GM10266 (cell line): ENCODE data around the gene USP6NL.

Source experiments
- DNase-seq: peaks from one replicate; pipeline ENCODE4 v3.0.0; 2012; ENCODE audit errors: extremely low spot score
- TF ChIP-seq, protein P1 (sequence below): IDR thresholded peaks from 2 replicates; pipeline ENCODE4 v1.5.1; 2012; ENCODE audit warnings: mild to moderate bottlenecking, low read depth; ENCODE audit not compliant: control insufficient read depth, insufficient read depth; ENCODE audit errors: missing control alignments

The USP6NL gene

DNA sequence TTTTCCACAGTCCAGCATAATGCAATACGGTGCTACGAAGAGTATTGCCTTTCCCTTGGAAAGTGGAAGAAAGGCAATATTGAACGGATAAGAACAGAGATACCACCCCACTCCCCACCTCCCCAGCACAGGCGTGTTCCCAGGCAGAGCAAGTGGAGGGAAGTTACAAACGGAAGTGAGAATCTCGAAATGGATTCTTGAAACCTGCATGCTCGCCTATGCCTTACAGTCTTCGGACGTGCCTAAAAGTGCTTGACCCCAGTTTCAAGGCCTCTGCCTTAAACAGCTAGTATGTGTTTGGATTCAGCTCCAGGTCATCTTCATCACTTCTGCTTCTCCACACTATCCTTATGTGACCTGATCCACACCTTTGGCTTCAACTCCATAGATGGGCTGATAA is 35.0 kb upstream of the USP6NL start:
- TF ChIP-seq, protein P1, sequence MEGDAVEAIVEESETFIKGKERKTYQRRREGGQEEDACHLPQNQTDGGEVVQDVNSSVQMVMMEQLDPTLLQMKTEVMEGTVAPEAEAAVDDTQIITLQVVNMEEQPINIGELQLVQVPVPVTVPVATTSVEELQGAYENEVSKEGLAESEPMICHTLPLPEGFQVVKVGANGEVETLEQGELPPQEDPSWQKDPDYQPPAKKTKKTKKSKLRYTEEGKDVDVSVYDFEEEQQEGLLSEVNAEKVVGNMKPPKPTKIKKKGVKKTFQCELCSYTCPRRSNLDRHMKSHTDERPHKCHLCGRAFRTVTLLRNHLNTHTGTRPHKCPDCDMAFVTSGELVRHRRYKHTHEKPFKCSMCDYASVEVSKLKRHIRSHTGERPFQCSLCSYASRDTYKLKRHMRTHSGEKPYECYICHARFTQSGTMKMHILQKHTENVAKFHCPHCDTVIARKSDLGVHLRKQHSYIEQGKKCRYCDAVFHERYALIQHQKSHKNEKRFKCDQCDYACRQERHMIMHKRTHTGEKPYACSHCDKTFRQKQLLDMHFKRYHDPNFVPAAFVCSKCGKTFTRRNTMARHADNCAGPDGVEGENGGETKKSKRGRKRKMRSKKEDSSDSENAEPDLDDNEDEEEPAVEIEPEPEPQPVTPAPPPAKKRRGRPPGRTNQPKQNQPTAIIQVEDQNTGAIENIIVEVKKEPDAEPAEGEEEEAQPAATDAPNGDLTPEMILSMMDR, result no peak
- DNase-seq, result no peak

GRCh38 chr10:11643039-11643438 is 31.6 kb upstream of the USP6NL start:
- TF ChIP-seq, protein P1, result no peak
- DNase-seq, result no peak

DNA sequence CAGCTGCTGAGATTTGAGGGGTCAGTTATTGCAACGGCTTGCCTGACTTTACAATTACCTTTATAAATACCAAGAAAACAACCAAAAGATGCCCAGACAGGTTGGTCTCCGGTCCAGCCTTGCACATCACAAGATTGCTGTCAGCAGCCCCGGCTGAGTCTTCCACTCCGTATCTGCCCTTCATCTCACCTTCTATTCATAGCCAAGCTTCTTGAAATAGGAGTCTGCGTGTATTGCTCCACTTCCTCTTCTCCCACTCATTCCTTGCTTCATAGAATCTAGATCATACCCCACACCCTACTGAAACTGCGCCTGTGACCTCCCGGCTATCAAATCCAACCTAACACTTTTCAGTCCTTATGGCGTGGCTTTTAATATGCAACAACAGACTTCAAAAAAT is 31.1 kb upstream of the USP6NL start:
- TF ChIP-seq, protein P1, result no peak

DNA sequence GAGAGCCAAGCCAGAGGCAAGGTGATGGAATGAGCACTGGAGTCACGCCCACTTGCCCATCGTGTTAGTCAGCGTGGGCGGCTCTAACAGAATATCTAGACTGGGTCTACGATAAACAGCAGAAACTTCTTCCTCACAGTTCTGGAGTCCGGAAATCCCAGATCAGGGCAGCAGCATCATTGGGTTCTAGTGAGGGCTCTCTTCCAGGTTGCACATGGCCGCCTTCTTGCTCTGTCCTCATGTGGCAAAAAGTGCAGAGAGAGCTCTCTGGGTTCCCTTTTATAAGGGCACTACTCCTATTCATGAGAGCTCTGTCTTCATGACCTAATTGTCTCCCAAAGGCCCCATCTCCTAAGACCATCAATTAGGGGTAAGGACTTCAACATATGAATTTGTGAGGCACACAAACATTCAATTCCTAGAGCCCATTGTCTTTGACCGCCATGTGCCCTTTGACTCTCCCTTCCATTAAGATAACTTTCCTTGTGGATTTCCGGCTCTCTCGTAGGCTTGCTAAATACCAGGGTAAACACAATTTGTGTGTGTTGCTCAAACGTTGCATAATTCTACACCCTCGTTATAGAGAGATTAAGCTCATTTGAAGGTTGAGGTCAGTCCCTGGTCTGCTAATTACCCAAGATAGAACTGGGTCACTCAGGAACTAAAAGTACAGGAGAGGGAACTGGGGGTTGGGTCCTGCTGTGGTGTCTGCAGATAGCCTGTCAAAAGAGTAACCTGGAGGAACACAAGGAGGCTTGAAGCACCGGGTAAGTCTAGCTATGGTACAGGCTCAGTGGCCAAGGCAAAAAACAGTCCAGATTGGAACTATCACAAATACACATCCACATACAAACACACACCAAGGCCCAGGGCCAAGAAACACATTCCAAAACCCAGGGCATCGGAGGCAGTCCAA is 28.7 kb upstream of the USP6NL start:
- TF ChIP-seq, protein P1, result no peak
- no peak for DNase-seq

More for the DNA sequence above, 31.1 kb upstream of the USP6NL start:
- no peak for DNase-seq

DNA sequence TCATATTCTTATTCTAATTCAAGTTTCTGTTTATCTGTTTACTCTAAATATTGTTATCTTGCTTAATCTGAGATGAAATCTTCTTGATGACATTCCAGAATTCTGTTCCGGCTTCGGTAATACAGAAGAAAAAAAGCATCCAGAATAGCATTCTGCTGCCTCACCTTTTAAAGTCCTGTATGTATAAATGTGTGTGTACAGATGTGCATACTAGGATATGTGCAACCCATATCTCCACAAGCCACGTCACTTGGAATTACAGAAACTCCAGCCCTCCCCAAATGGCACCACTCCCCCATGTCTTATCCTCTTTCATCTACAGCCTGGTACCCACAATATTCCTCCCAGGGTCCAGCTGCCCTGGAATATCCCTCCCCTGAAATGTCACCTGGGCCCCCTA is 27.9 kb upstream of the USP6NL start:
- TF ChIP-seq, protein P1, result no peak
- DNase-seq, result no peak

- TF ChIP-seq, protein P1, result no peak
- peak; percentile 51 for DNase-seq
Observed at GRCh38 chr10:11638055-11638698, 26.7 kb upstream of the USP6NL start.

DNA sequence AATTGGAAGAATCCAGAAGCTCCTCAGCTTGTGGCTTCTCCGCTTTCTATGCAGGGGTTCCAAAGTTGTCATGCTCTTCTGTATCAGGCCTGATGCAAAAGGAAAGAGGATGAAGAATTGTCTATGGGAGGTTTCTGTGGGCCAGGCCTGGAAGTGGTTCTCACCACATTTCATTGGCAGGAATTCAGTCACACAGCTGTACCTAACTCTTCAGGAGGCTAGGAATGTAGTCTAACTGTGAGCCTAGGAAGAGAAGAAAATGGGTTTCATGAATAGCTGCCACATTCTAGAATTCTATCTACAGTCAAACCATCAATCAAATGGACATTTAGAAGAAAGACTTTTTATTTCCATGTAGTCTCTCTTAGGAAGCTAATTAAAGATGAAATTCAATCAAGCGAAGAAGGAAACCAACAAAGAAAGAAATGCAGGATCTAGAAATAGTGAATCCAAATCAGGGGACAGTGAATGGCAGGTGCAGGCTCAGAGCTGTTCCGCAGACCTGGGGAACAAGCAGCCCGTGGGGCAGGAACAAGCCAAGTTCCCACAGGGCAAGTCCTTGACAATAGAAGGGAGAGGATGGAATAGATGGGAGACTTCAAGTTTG is 25.4 kb upstream of the USP6NL start:
- TF ChIP-seq, protein P1, result no peak

More for the DNA sequence above, 25.4 kb upstream of the USP6NL start:
- no peak for DNase-seq
